Measurements from ENCODE around the gene MVB12B.

DNA sequence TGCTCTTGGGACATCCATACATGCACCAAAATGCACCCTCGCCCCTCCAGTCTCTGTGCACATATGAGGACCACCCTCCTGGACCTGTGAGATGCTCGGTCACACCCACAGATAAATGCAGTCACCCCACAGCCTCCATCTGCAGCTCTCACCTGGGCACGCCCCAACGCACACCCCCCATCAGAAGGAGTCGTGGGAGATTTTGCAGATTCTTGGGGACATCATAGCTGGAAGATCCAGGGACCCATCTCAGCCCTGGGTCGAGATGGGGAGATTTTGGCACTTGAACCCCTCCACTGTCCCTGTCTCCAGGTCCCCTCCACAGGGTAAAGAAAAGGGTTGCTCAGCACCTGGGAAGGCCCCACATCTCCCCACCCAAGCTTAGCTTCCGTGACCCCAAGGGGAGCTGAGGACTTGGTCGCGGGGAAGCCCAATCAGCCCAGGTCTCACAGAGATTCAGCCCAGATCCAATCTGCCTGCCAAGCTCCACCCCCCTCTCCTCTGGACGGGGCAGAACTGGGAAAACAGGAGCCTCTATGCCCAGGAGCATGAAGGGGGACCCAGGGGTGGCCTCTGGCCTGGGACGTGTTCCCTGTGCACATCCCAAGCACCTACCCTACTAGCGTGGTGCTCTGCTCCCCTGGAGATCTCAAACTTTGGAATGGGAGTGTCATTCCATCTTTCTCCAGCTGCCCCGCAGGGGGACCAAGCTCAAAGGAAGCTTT is 197.9 kb downstream of the MVB12B start:
- no peak for TF ChIP-seq POLR2A (IDR thresholded peaks at IDR 0.05; ENCODE audit: low read length)
- no peak for TF ChIP-seq GATA1 (IDR thresholded peaks at IDR 0.05; ENCODE audit: low read depth, low read length)

All from erythroblast (primary cell).